Astrocyte (in vitro differentiated cells and primary cell): ENCODE measurements around the gene CADM1. TPM values are rescaled to one million over a fixed set of nuclear protein-coding genes. Genes with fewer than 3 reads are reported as not detected.
A peak's percentile ranks its signal among the peaks of the same experiment; 100 is the strongest.

Experiments
- DNase-seq: peaks from one replicate; pipeline ENCODE4 v3.0.0-alpha.2; 2010; ENCODE audit warnings: low read depth
- FAIRE-seq: peaks from 2 replicates; lab custom pipeline; 2011; peaks lifted over from hg19 to GRCh38; lab: Jason Lieb, UNC
- H2AFZ ChIP-seq: 2 replicates; pipeline ENCODE4 v1.6.0; 2012; ENCODE audit warnings: low read depth, low read length, inconsistent platforms
- H3K27ac ChIP-seq: 2 replicates; pipeline ENCODE4 v1.5.1; 2011; ENCODE audit warnings: low read depth, low read length, inconsistent platforms
- H3K27me3 ChIP-seq: 2 replicates; pipeline ENCODE4 v1.6.0; 2011; ENCODE audit warnings: low read length, inconsistent platforms; ENCODE audit not compliant: insufficient read depth
- H3K36me3 ChIP-seq: 2 replicates; pipeline ENCODE4 v1.5.1; 2011; ENCODE audit warnings: low read length, inconsistent platforms; ENCODE audit not compliant: insufficient read depth
- H3K4me1 ChIP-seq: 2 replicates; pipeline ENCODE4 v1.5.1; 2011; ENCODE audit warnings: low read length, inconsistent platforms; ENCODE audit not compliant: insufficient read depth
- H3K4me2 ChIP-seq: 2 replicates; pipeline ENCODE4 v1.6.0; 2012; ENCODE audit warnings: low read length, inconsistent platforms
- H3K4me3 ChIP-seq: 2 replicates; pipeline ENCODE4 v1.5.1; 2011; ENCODE audit warnings: low read depth, mild to moderate bottlenecking, low read length, inconsistent platforms; ENCODE audit not compliant: insufficient read depth
- H3K79me2 ChIP-seq: 2 replicates; pipeline ENCODE4 v1.6.0; 2012; ENCODE audit warnings: mild to moderate bottlenecking, low read length, inconsistent platforms; ENCODE audit not compliant: insufficient read depth
- H3K9ac ChIP-seq: 2 replicates; pipeline ENCODE4 v1.6.0; 2012; ENCODE audit warnings: mild to moderate bottlenecking, low read length, inconsistent platforms
- H3K9me3 ChIP-seq: 2 replicates; pipeline ENCODE4 v1.5.1; 2012; ENCODE audit warnings: low read depth, mild to moderate bottlenecking, low read length, inconsistent platforms; ENCODE audit not compliant: insufficient read depth
- H4K20me1 ChIP-seq: 2 replicates; pipeline ENCODE4 v1.6.0; 2012; ENCODE audit warnings: low read length, inconsistent platforms; ENCODE audit not compliant: insufficient read depth
- H3K27ac Mint-ChIP-seq: one replicate; pipeline ENCODE4 v1.8.0; 2021; ENCODE audit warnings: mild to moderate bottlenecking, mixed read lengths; ENCODE audit not compliant: unreplicated experiment
- H3K27me3 Mint-ChIP-seq: one replicate; pipeline ENCODE4 v1.8.0; 2021; ENCODE audit warnings: low read depth, mixed read lengths; ENCODE audit not compliant: unreplicated experiment
- H3K36me3 Mint-ChIP-seq: one replicate; pipeline ENCODE4 v1.8.0; 2021; ENCODE audit warnings: low read depth, mixed read lengths; ENCODE audit not compliant: unreplicated experiment
- H3K4me1 Mint-ChIP-seq: one replicate; pipeline ENCODE4 v1.8.0; 2021; ENCODE audit warnings: low read depth, mixed read lengths; ENCODE audit not compliant: unreplicated experiment
- H3K4me3 Mint-ChIP-seq: one replicate; pipeline ENCODE4 v1.8.0; 2021; ENCODE audit warnings: mild to moderate bottlenecking, moderate library complexity, mixed read lengths; ENCODE audit not compliant: unreplicated experiment
- H3K9me3 Mint-ChIP-seq: one replicate; pipeline ENCODE4 v1.8.0; 2021; ENCODE audit warnings: mild to moderate bottlenecking, mixed read lengths; ENCODE audit not compliant: unreplicated experiment
- CTCF ChIP-seq: IDR thresholded peaks from 2 replicates; pipeline ENCODE4 v1.5.1; 2011; ENCODE audit warnings: low read depth, mild to moderate bottlenecking, inconsistent platforms, low read length, moderate library complexity; ENCODE audit not compliant: insufficient read depth
- EZH2 ChIP-seq: IDR thresholded peaks from 2 replicates; pipeline ENCODE4 v1.6.1; 2012; ENCODE audit warnings: mild to moderate bottlenecking, low read length, inconsistent platforms; ENCODE audit not compliant: insufficient read depth
- total RNA-seq: library from RNA; stranded (reverse); gene quantifications from 2 replicates; pipeline ENCODE4 v1.2.1, GENCODE V29; 2021

The CADM1 gene
- total RNA-seq, 1 donor from 2014 or later, result 414 TPM

DNA sequence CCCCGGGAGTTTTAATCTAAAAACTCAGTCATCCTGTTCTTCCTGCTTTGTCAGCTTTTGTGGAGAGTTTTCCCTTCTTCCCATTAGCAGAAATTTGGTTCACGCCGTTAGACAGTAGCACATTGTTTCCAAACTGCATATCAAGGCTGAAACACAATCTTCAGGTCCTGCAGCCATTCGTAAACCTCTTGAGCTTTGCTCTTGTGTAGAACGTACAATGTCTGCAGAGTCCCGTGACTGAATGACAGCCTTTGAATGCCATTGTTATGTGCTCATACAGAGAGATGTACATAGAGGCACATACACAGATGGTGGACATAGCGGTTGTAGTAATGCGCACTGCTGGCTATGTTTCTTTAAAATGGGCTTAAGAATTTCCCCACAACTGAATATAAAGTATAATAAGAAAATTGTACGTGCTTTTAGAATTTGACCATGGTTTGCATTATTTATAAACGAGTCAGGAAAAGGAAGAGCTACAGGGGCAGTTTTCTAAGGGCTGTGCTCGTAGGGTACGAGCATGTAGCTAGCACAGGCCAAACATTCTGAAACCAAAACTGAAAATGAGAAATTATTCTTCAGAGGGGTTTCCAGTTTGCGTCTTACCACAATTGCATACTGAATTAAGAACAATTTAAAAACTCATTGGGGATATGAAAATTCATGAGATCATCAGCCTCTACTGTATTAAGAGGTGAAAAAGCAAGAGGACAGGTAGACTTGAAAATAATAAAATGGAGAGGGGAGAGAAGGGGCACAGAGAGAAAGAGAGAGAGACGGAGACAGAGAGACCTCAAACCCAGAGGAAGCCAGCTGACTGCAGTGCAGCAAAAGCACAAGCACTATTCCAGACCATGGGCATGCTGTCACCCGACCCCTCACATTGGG is 310.1 kb downstream of the CADM1 start:
- no peaks in the 10 kb centered on the region for H3K27me3 ChIP-seq
- Mint-ChIP-seq H3K36me3 (peaks cover 9% of the 10 kb centered on the region), H3K4me3 (no peak overlapping the region), H3K9me3 (no peaks in the 10 kb centered on the region), H3K4me1 (peaks cover 40% of the 10 kb centered on the region), H3K27ac (peak overlapping the region; percentile 8), H3K27me3 (no peaks in the 10 kb centered on the region)
- H3K4me3 ChIP-seq, result no peak overlapping the region
- no peaks in the 10 kb centered on the region for H4K20me1 ChIP-seq
- H3K9ac ChIP-seq, result no peak overlapping the region
- H3K4me2 ChIP-seq, result no peak overlapping the region
- FAIRE-seq (no peak), DNase-seq (peak; percentile 26)
- TF ChIP-seq EZH2, result no peak
- no peak for TF ChIP-seq CTCF
- no peaks in the 10 kb centered on the region for H3K79me2 ChIP-seq
- no peak overlapping the region for H2AFZ ChIP-seq
- H3K9me3 ChIP-seq, result no peaks in the 10 kb centered on the region
- H3K4me1 ChIP-seq, result peaks cover 4% of the 10 kb centered on the region
- H3K27ac ChIP-seq, result no peak overlapping the region
- no peaks in the 10 kb centered on the region for H3K36me3 ChIP-seq

DNA sequence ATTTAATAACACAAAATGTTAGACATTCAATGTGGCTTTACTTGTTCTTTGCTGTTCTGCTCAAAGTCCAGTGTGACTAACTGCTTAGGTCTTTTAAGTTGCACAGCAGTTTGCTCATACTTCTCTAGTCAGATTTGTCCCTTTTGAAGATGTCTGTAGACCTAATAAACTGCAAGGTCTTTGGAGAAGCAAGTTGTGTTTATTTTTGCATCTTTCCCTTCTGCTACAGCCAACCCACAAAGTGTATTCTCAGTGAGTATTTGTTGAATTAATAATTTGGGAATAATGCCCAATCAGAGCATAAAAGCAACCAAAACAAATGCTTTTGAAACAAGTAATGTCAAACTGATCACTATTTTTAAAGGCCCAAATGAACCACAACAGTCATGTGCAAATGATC is 312.5 kb downstream of the CADM1 start:
- Histone ChIP-seq H3K4me3 (no peak overlapping the region), H3K4me1 (no peaks in the 10 kb centered on the region), H3K27me3 (no peaks in the 10 kb centered on the region), H3K27ac (no peak overlapping the region), H3K4me2 (no peak overlapping the region), H4K20me1 (no peaks in the 10 kb centered on the region), H3K79me2 (no peaks in the 10 kb centered on the region), H3K9me3 (no peaks in the 10 kb centered on the region), H3K9ac (no peak overlapping the region), H2AFZ (no peak overlapping the region), H3K36me3 (no peaks in the 10 kb centered on the region)
- TF ChIP-seq EZH2, result no peak
- TF ChIP-seq CTCF, result no peak
- FAIRE-seq, result no peak
- no peaks in the 10 kb centered on the region for H3K27me3 Mint-ChIP-seq
- H3K27ac Mint-ChIP-seq, result no peak overlapping the region
- DNase-seq, result peak; percentile 29
- peaks cover 19% of the 10 kb centered on the region for H3K4me1 Mint-ChIP-seq
- H3K36me3 Mint-ChIP-seq, result peaks cover 4% of the 10 kb centered on the region
- no peaks in the 10 kb centered on the region for H3K9me3 Mint-ChIP-seq
- H3K4me3 Mint-ChIP-seq, result no peak overlapping the region

GRCh38 chr11:115190196-115190595 is 314.0 kb downstream of the CADM1 start:
- Mint-ChIP-seq H3K9me3 (no peaks in the 10 kb centered on the region), H3K4me1 (peaks cover 21% of the 10 kb centered on the region)
- TF ChIP-seq EZH2, result no peak
- no peak for TF ChIP-seq CTCF

More at GRCh38 chr11:115190196-115190595, 314.0 kb downstream of the CADM1 start:
- no peaks in the 10 kb centered on the region for H3K79me2 ChIP-seq
- no peak overlapping the region for H3K4me3 ChIP-seq
- Mint-ChIP-seq H3K27me3 (no peaks in the 10 kb centered on the region), H3K4me3 (no peak overlapping the region), H3K36me3 (peaks cover 11% of the 10 kb centered on the region), H3K27ac (no peak overlapping the region)
- FAIRE-seq (no peak), DNase-seq (no peak)
- no peak overlapping the region for H3K27ac ChIP-seq
- no peak overlapping the region for H3K9ac ChIP-seq
- no peak overlapping the region for H3K4me2 ChIP-seq
- H4K20me1 ChIP-seq, result no peaks in the 10 kb centered on the region
- H3K27me3 ChIP-seq, result no peaks in the 10 kb centered on the region
- H3K9me3 ChIP-seq, result no peaks in the 10 kb centered on the region
- H2AFZ ChIP-seq, result no peak overlapping the region
- no peaks in the 10 kb centered on the region for H3K36me3 ChIP-seq
- no peaks in the 10 kb centered on the region for H3K4me1 ChIP-seq
